K562 (cell line): ENCODE data around the gene C3. TPM values are rescaled to one million over a fixed set of nuclear protein-coding genes. Genes with fewer than 3 reads are reported as not detected.
A peak's percentile ranks its signal among the peaks of the same experiment; 100 is the strongest.

ENCODE experiments used
- CBFA2T2 ChIP-seq: fragments of 450-650 bp; conservative IDR thresholded peaks from 2 replicates; pipeline ENCODE4 v1.6.1; 2017; ENCODE audit warnings: mild to moderate bottlenecking
- DPF2 ChIP-seq: fragments of 450-650 bp; IDR thresholded peaks from 2 replicates; pipeline ENCODE4 v1.6.1; 2016
- EP400 ChIP-seq: fragments of 450-650 bp; IDR thresholded peaks from 2 replicates; pipeline ENCODE4 v1.6.1; 2017; ENCODE audit warnings: antibody characterized with exemption, mild to moderate bottlenecking, moderate library complexity
- ETV1 ChIP-seq: fragments of 450-650 bp; conservative IDR thresholded peaks from 2 replicates; pipeline ENCODE4 v1.6.1; 2016; ENCODE audit warnings: missing genetic modification characterization, control low read depth, low read depth, missing compliant biosample characterization
- FOXK1 ChIP-seq: sonication (generic); formaldehyde crosslinking; IDR thresholded peaks from 2 replicates; pipeline ENCODE4 v1.8.0; 2022; ENCODE audit warnings: missing genetic modification reagents, mild to moderate bottlenecking, borderline replicate concordance
- HNRNPL ChIP-seq: fragments of 200-400 bp; formaldehyde crosslinking; IDR thresholded peaks from 2 replicates; pipeline ENCODE4 v1.6.1; 2017; ENCODE audit warnings: low read depth, mild to moderate bottlenecking, low read length
- ID3 ChIP-seq, 2 experiments: fragments of 250-450 bp in 1 of 2; fragments of 450-650 bp in 1 of 2; sonication (Bioruptor Pico) in 1 of 2; IDR thresholded peaks; 2 replicates each; pipeline versions ENCODE4 v1.6.1 to v1.8.0; 2016 to 2021; ENCODE audit warnings: mild to moderate bottlenecking in 2 of 2, moderate library complexity in 2 of 2, missing compliant biosample characterization in 1 of 2, missing genetic modification characterization in 1 of 2
- MTA1 ChIP-seq: fragments of 450-650 bp; IDR thresholded peaks from 2 replicates; pipeline ENCODE4 v1.6.1; 2017; ENCODE audit warnings: borderline replicate concordance
- MTA3 ChIP-seq: fragments of 450-650 bp; formaldehyde crosslinking; IDR thresholded peaks from 2 replicates; pipeline ENCODE4 v1.6.1; 2017; ENCODE audit warnings: mild to moderate bottlenecking, borderline replicate concordance
- NCOR1 ChIP-seq: fragments of 450-650 bp; IDR thresholded peaks from 2 replicates; pipeline ENCODE4 v1.6.1; 2016; ENCODE audit warnings: mild to moderate bottlenecking, moderate library complexity
- NFYB ChIP-seq: IDR thresholded peaks from 2 replicates; pipeline ENCODE4 v1.6.1; 2011; ENCODE audit warnings: mild to moderate bottlenecking, moderate library complexity; ENCODE audit not compliant: insufficient read length; ENCODE audit errors: extremely low read depth
- NR2C1 ChIP-seq, 2 experiments: fragments of 450-650 bp; IDR thresholded peaks; 2 replicates each; pipeline ENCODE4 v1.6.1; 2017; ENCODE audit warnings: mild to moderate bottlenecking in 2 of 2, antibody characterized with exemption in 1 of 2, inconsistent platforms in 1 of 2, missing compliant biosample characterization in 1 of 2, missing genetic modification characterization in 1 of 2
- SOX6 ChIP-seq: fragments of 450-650 bp; IDR thresholded peaks from 2 replicates; pipeline ENCODE4 v1.6.1; 2014; ENCODE audit warnings: mild to moderate bottlenecking
- SRSF3 ChIP-seq: fragments of 200-400 bp; formaldehyde crosslinking; IDR thresholded peaks from 2 replicates; pipeline ENCODE4 v1.6.1; 2016; ENCODE audit warnings: mild to moderate bottlenecking, low read length, moderate library complexity; ENCODE audit not compliant: insufficient read depth
- TCF3 ChIP-seq: sonication (generic); formaldehyde crosslinking; IDR thresholded peaks from 2 replicates; pipeline ENCODE4 v1.4.0; 2020; ENCODE audit warnings: mild to moderate bottlenecking, missing genetic modification reagents
- TRIM24 ChIP-seq, 2 experiments: fragments of 450-650 bp; IDR thresholded peaks; 2 replicates each; pipeline ENCODE4 v1.6.1; 2016
- XRCC3 ChIP-seq: fragments of 450-650 bp; IDR thresholded peaks from 2 replicates; pipeline ENCODE4 v1.6.1; 2017; ENCODE audit warnings: mild to moderate bottlenecking, moderate library complexity
- ZBTB43 ChIP-seq: sonication (generic); formaldehyde crosslinking; IDR thresholded peaks from 2 replicates; pipeline ENCODE4 v1.8.0; 2023; ENCODE audit warnings: mild to moderate bottlenecking, missing genetic modification reagents
- ZNF41 ChIP-seq: fragments of 250-450 bp; sonication (Bioruptor Pico); conservative IDR thresholded peaks from 2 replicates; pipeline ENCODE4 v1.4.0; 2020; ENCODE audit warnings: mild to moderate bottlenecking
- ZNF592 ChIP-seq: fragments of 450-650 bp; IDR thresholded peaks from 2 replicates; pipeline ENCODE4 v1.6.1; 2017; ENCODE audit warnings: antibody characterized with exemption, mild to moderate bottlenecking
- ZNF699 ChIP-seq: fragments of 250-450 bp; sonication (Bioruptor Pico); IDR thresholded peaks from 2 replicates; pipeline ENCODE4 v1.8.0; 2021; ENCODE audit warnings: mild to moderate bottlenecking, moderate library complexity; ENCODE audit not compliant: insufficient replicate concordance
- polyA plus RNA-seq, 8 experiments: library from polyadenylated mRNA; depleted of rRNA in 4 of 8; stranded (reverse) in 5 of 8; unstranded in 3 of 8; fragments of >200 nt; fragmentation: Nextera tagmentation in 2 of 8; fragmentation: Illumina TruSeq in 1 of 8; extraction: Ambion mirVana in 2 of 8; extraction: Trizol in 1 of 8; gene quantifications; 2 replicates each; pipeline versions ENCODE4 v1.2.1 to v1.2.3, GENCODE V29; 2011 to 2014; ENCODE audit warnings: inconsistent platforms in 1 of 8, missing spikeins in 1 of 8
- total RNA-seq, 7 experiments: library from RNA; depleted of rRNA in 6 of 7; stranded (reverse); fragments of >200 nt in 6 of 7; fragmentation: Illumina TruSeq in 2 of 7; extraction: Trizol in 2 of 7; gene quantifications; 2 replicates each; pipeline versions ENCODE4 v1.2.1 to v1.2.3, GENCODE V29; 2011 to 2021; ENCODE audit warnings: low replicate concordance in 1 of 7

The C3 gene
- total and polyA plus RNA-seq, 9 of the 15 experiments (the other 6 are each of a cell fraction or from before 2014, with no cell fraction given): 0.59 to 10.6 (median 2.2) TPM

- TF ChIP-seq ID3 (CRISPR knock-in tag; IDR thresholded peaks at IDR 0.05) (no peak), ID3 (tag; IDR thresholded peaks at IDR 0.05) (peak; percentile 77), NR2C1 (IDR thresholded peaks at IDR 0.05) (peak; percentile 36; the same call in 1 of the 2 replicates), NR2C1 (tag; IDR thresholded peaks at IDR 0.05) (peak; percentile 67; the same call in 1 of the 2 replicates), MTA3 (peak; percentile 90), SOX6 (peak; percentile 59; the same call in 1 of the 2 replicates), NCOR1 (peak; percentile 19; the same call in 1 of the 2 replicates), MTA1 (peak; percentile 63; the same call in 1 of the 2 replicates), TRIM24 (IDR thresholded peaks at IDR 0.05) (peak in 1 of 2 experiments; percentile 50; a peak in 1 of 4 replicates), EP400 (peak; percentile 98), FOXK1 (CRISPR knock-in tag) (0 out of 2 replicates have a peak, but pooled peaks have one; percentile 36), HNRNPL (peak; percentile 70), CBFA2T2 (peak; percentile 53), ZNF592 (peak; percentile 64; the same call in 1 of the 2 replicates), XRCC3 (no peak), ETV1 (tag) (peak; percentile 43; the same call in 1 of the 2 replicates), NFYB (no peak), ZNF41 (CRISPR knock-in tag) (no peak), ZNF699 (CRISPR knock-in tag) (no peak), SRSF3 (no peak), ZBTB43 (CRISPR knock-in tag) (peak; percentile 62), DPF2 (peak; percentile 58), TCF3 (CRISPR knock-in tag) (peak; percentile 24; the same call in 1 of the 2 replicates)
Observed at GRCh38 chr19:6753178-6754031, 33.0 kb upstream of the C3 start (continued).
